Neural cell (in vitro differentiated cells): ENCODE measurements around the gene SERINC5. TPM values are rescaled to one million over a fixed set of nuclear protein-coding genes. Genes with fewer than 3 reads are reported as not detected.
"Not testable (repeated sequence)": the region's sequence is repeated elsewhere in the genome, so short reads cannot be mapped to it uniquely, and the experiment has no call there.

Experiments used
- H2AFZ ChIP-seq: fragments of 200-600, 300-800 bp; sonication (generic), shearing (Covaris generic); 2 replicates; pipeline ENCODE4 v1.6.0; 2014; ENCODE audit warnings: low read depth, mild to moderate bottlenecking, antibody characterized with exemption, low read length, moderate library complexity
- H3F3A ChIP-seq: fragments of 200-600 bp; shearing (Covaris generic); 2 replicates; pipeline ENCODE4 v1.6.1; 2016; ENCODE audit warnings: mild to moderate bottlenecking, moderate library complexity, mixed read lengths, antibody characterized with exemption, low read length; ENCODE audit not compliant: insufficient read depth, poor library complexity, severe bottlenecking
- H3K27ac ChIP-seq: fragments of 200-600, 300-800 bp; sonication (generic), shearing (Covaris generic); 2 replicates; pipeline ENCODE4 v1.5.1; 2014; ENCODE audit warnings: mild to moderate bottlenecking, low read length, moderate library complexity
- H3K27me3 ChIP-seq: fragments of 300-800, 200-600 bp; sonication (generic), shearing (Covaris generic); 2 replicates; pipeline ENCODE4 v1.6.0; 2014; ENCODE audit warnings: mild to moderate bottlenecking, low read depth, low read length, moderate library complexity; ENCODE audit not compliant: insufficient read depth
- H3K36me3 ChIP-seq: fragments of 300-800, 200-600 bp; sonication (generic), shearing (Covaris generic); 2 replicates; pipeline ENCODE4 v1.5.1; 2014; ENCODE audit warnings: mild to moderate bottlenecking, antibody characterized with exemption, low read length, moderate library complexity; ENCODE audit not compliant: insufficient read depth
- H3K4me2 ChIP-seq: fragments of 300-800, 200-600 bp; sonication (generic), shearing (Covaris generic); 2 replicates; pipeline ENCODE4 v1.6.0; 2014; ENCODE audit warnings: mild to moderate bottlenecking, low read length
- H3K4me3 ChIP-seq: fragments of 300-800, 200-600 bp; sonication (generic), shearing (Covaris generic); 2 replicates; pipeline ENCODE4 v1.5.1; 2014; ENCODE audit warnings: mild to moderate bottlenecking, low read length, moderate library complexity
- H3K79me2 ChIP-seq: fragments of 200-600 bp; shearing (Covaris generic); replicated peaks from 2 replicates; pipeline ENCODE4 v1.6.0; 2014; ENCODE audit warnings: mild to moderate bottlenecking, low read length, moderate library complexity; ENCODE audit not compliant: insufficient read depth
- H3K9ac ChIP-seq: fragments of 300-800, 200-600 bp; sonication (generic), shearing (Covaris generic); 2 replicates; pipeline ENCODE4 v1.6.1; 2016; ENCODE audit warnings: mild to moderate bottlenecking, low read length, mixed read lengths
- H3K9me2 ChIP-seq: fragments of 200-600 bp; shearing (Covaris generic); 2 replicates; pipeline ENCODE4 v1.6.1; 2016; ENCODE audit warnings: mild to moderate bottlenecking, low read length, mixed read lengths; ENCODE audit not compliant: insufficient read depth
- H3K9me3 ChIP-seq: fragments of 200-600, 300-800 bp; sonication (generic), shearing (Covaris generic); 2 replicates; pipeline ENCODE4 v1.6.1; 2016; ENCODE audit warnings: mild to moderate bottlenecking, mixed run types, low read length, moderate library complexity, mixed read lengths
- H4K20me1 ChIP-seq: fragments of 200-600 bp; shearing (Covaris generic); 2 replicates; pipeline ENCODE4 v1.6.1; 2016; ENCODE audit warnings: mild to moderate bottlenecking, mixed run types; ENCODE audit not compliant: insufficient read depth
- EP300 ChIP-seq: fragments of 450-650 bp; conservative IDR thresholded peaks from 2 replicates; pipeline ENCODE4 v1.6.1; 2014; ENCODE audit warnings: antibody characterized with exemption, mild to moderate bottlenecking, moderate library complexity; ENCODE audit not compliant: poor library complexity, severe bottlenecking
- EZH2 ChIP-seq: fragments of 200-600, 300-800 bp; shearing (Covaris generic), sonication (generic); IDR thresholded peaks from 2 replicates; pipeline ENCODE4 v1.6.1; 2014; ENCODE audit warnings: antibody characterized with exemption, low read length, borderline replicate concordance, mild to moderate bottlenecking; ENCODE audit not compliant: insufficient read depth, poor library complexity, severe bottlenecking
- MXI1 ChIP-seq: fragments of 450-650 bp; conservative IDR thresholded peaks from 2 replicates; pipeline ENCODE4 v1.6.1; 2014; ENCODE audit warnings: antibody characterized with exemption, mild to moderate bottlenecking; ENCODE audit not compliant: poor library complexity, severe bottlenecking
- POLR2AphosphoS5 ChIP-seq: IDR thresholded peaks from 2 replicates; pipeline ENCODE4 v1.6.1; 2012
- RAD21 ChIP-seq: fragments of 450-650 bp; conservative IDR thresholded peaks from 2 replicates; pipeline ENCODE4 v1.6.1; 2014; ENCODE audit warnings: antibody characterized with exemption, mild to moderate bottlenecking, moderate library complexity
- SMC3 ChIP-seq: fragments of 450-650 bp; conservative IDR thresholded peaks from 2 replicates; pipeline ENCODE4 v1.6.1; 2014; ENCODE audit warnings: antibody characterized with exemption, mild to moderate bottlenecking, moderate library complexity; ENCODE audit not compliant: poor library complexity
- TAF1 ChIP-seq: IDR thresholded peaks from 2 replicates; pipeline ENCODE4 v1.6.1; 2012; ENCODE audit warnings: low read depth
- polyA plus RNA-seq: library from polyadenylated mRNA; depleted of rRNA; stranded (reverse); fragments of >200 nt; gene quantifications from 2 replicates; pipeline ENCODE4 v1.2.3, GENCODE V29; 2014
- TF ChIP-seq, protein P1 (sequence below): fragments of 450-650 bp; IDR thresholded peaks from 2 replicates; pipeline ENCODE4 v1.5.1; 2014; ENCODE audit warnings: antibody characterized with exemption, mild to moderate bottlenecking, moderate library complexity; ENCODE audit not compliant: poor library complexity, severe bottlenecking
- TF ChIP-seq, protein P2 (sequence below): IDR thresholded peaks from 2 replicates; pipeline ENCODE4 v1.6.1; 2012; ENCODE audit warnings: borderline replicate concordance

The SERINC5 gene
- polyA plus RNA-seq, 1 donor from 2014 or later, result 5.8 TPM

DNA sequence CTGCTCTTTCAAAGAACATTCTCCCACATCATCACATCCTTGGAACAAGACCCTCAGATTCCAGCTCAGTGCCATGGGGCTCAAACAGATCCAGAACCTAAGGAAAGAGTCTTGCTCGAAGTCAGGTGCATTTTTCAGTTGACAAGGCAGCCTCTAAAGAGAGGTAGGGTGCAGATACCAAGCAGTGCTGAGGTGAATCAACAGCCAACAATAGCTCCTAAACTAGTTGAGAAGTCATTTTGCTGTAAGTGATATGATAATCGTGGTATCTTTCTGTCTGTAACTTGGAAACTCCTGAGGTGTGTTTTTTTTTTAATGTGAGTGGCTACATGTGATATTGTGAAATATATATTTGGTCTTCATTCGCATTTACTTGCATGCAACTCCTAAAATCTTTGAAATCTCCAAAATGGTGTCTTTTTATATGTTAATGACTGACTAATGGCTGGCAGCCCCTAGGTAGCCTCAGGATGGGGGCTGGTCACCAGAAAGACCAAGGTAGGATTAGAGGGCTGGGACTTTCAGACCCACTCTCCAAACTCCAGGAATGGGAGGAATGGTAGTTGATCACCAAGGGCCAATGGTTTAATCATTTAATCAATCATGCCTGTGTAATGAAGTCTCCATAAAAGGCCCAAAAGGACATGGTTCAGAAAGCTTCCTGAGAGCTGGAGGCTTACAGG lies 96.6 kb downstream of the SERINC5 start (continued):
- TF ChIP-seq MXI1 (no peak), SMC3 (no peak), TAF1 (no peak)

DNA sequence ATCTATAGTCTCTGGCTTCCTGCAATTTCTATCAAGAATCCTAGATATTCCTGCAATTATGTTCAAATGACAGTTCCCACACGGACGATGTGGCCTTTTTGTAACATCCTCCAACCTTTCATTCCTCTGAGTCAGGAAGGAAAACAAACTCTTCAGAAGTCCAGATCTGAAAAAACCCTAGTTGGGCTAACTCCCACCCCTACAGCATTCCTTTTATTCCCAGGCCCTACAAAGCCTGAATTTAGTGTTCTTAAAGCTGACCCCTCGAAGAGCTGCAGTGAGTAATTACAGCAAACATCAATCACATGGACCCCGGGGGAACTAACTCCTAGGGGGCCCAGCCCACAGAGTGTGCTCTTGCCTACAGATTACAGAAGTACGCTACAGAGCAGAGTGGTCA lies 99.7 kb downstream of the SERINC5 start:
- Histone ChIP-seq H4K20me1 (no peaks in the 10 kb centered on the region), H3K27ac (no peak overlapping the region), H3K9ac (no peak overlapping the region), H3K4me2 (no peak overlapping the region), H3K4me3 (no peak overlapping the region), H3K9me2 (no peaks in the 10 kb centered on the region), H3K27me3 (no peaks in the 10 kb centered on the region), H2AFZ (no peak overlapping the region), H3K36me3 (no peaks in the 10 kb centered on the region), H3F3A (no peaks in the 10 kb centered on the region), H3K79me2 (no peaks in the 10 kb centered on the region), H3K9me3 (no peaks in the 10 kb centered on the region)
- TF ChIP-seq EZH2 (no peak), POLR2AphosphoS5 (no peak)

DNA sequence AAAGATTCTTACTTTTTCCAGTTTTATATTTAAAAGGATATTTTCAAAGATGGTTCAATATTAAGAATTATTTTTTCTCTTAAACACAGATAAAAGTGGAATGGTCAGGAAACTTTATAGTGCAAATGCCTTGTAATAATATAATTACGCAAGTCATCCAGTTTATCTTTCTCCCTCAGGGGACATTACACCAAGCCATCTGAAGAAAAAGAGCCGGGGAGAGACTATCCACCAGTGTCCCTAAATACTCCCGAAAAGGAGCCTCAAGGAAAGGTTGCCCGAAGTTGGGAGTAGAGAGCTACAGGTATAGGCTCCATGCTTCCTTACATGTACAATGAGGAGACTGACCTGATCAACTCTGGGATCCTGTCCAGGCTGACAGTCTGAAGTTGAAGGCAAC lies 101.1 kb downstream of the SERINC5 start:
- no peak overlapping the region for H3K9ac ChIP-seq
- H3F3A ChIP-seq, result no peaks in the 10 kb centered on the region
- no peak overlapping the region for H2AFZ ChIP-seq
- no peaks in the 10 kb centered on the region for H4K20me1 ChIP-seq
- no peak overlapping the region for H3K4me2 ChIP-seq
- no peaks in the 10 kb centered on the region for H3K27me3 ChIP-seq
- H3K79me2 ChIP-seq, result no peaks in the 10 kb centered on the region
- H3K27ac ChIP-seq, result no peak overlapping the region
- H3K9me3 ChIP-seq, result no peaks in the 10 kb centered on the region
- TF ChIP-seq EP300, result no peak
- TF ChIP-seq, protein P1, sequence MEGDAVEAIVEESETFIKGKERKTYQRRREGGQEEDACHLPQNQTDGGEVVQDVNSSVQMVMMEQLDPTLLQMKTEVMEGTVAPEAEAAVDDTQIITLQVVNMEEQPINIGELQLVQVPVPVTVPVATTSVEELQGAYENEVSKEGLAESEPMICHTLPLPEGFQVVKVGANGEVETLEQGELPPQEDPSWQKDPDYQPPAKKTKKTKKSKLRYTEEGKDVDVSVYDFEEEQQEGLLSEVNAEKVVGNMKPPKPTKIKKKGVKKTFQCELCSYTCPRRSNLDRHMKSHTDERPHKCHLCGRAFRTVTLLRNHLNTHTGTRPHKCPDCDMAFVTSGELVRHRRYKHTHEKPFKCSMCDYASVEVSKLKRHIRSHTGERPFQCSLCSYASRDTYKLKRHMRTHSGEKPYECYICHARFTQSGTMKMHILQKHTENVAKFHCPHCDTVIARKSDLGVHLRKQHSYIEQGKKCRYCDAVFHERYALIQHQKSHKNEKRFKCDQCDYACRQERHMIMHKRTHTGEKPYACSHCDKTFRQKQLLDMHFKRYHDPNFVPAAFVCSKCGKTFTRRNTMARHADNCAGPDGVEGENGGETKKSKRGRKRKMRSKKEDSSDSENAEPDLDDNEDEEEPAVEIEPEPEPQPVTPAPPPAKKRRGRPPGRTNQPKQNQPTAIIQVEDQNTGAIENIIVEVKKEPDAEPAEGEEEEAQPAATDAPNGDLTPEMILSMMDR, result no peak
- TF ChIP-seq POLR2AphosphoS5, result no peak
- no peak for TF ChIP-seq SMC3
- TF ChIP-seq RAD21, result no peak
- TF ChIP-seq, protein P2, sequence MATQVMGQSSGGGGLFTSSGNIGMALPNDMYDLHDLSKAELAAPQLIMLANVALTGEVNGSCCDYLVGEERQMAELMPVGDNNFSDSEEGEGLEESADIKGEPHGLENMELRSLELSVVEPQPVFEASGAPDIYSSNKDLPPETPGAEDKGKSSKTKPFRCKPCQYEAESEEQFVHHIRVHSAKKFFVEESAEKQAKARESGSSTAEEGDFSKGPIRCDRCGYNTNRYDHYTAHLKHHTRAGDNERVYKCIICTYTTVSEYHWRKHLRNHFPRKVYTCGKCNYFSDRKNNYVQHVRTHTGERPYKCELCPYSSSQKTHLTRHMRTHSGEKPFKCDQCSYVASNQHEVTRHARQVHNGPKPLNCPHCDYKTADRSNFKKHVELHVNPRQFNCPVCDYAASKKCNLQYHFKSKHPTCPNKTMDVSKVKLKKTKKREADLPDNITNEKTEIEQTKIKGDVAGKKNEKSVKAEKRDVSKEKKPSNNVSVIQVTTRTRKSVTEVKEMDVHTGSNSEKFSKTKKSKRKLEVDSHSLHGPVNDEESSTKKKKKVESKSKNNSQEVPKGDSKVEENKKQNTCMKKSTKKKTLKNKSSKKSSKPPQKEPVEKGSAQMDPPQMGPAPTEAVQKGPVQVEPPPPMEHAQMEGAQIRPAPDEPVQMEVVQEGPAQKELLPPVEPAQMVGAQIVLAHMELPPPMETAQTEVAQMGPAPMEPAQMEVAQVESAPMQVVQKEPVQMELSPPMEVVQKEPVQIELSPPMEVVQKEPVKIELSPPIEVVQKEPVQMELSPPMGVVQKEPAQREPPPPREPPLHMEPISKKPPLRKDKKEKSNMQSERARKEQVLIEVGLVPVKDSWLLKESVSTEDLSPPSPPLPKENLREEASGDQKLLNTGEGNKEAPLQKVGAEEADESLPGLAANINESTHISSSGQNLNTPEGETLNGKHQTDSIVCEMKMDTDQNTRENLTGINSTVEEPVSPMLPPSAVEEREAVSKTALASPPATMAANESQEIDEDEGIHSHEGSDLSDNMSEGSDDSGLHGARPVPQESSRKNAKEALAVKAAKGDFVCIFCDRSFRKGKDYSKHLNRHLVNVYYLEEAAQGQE, result no peak
- no peak for TF ChIP-seq TAF1
- no peak for TF ChIP-seq MXI1
- no peak for TF ChIP-seq EZH2
- no peak overlapping the region for H3K4me3 ChIP-seq
- H3K36me3 ChIP-seq, result no peaks in the 10 kb centered on the region
- no peaks in the 10 kb centered on the region for H3K9me2 ChIP-seq

DNA sequence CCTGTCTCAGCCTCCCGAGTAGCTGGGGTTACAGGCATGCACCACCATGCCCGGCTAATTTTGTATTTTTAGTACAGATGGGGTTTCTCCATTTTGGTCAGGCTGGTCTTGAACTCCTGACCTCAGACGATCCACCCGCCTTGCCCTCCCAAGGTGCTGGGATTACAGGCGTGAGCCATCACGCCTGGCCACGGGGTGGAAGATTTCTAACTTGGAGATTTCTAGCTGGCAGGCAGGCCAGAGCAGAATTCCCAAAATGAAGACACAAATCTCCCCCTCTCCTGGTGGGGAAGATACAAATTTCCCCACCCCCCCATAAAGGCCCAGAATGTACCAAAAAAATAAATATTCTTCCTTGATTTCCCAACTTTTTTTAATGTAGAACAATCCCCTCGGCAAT lies 101.6 kb downstream of the SERINC5 start:
- not testable (repeated sequence) for H3F3A ChIP-seq, H3K9me2 ChIP-seq, H3K4me3 ChIP-seq, H2AFZ ChIP-seq, H3K9me3 ChIP-seq, H3K36me3 ChIP-seq, H3K9ac ChIP-seq, H3K27ac ChIP-seq, H3K79me2 ChIP-seq, H3K27me3 ChIP-seq, H3K4me2 ChIP-seq, H4K20me1 ChIP-seq
